OCI-M1 (cell line): ENCODE measurements around the gene GALNT18.

ENCODE experiments used
- DNase-seq: peaks from one replicate; lab custom pipeline; 2025; lab: John Stamatoyannopoulos, UW

GALNT18 gene

DNA sequence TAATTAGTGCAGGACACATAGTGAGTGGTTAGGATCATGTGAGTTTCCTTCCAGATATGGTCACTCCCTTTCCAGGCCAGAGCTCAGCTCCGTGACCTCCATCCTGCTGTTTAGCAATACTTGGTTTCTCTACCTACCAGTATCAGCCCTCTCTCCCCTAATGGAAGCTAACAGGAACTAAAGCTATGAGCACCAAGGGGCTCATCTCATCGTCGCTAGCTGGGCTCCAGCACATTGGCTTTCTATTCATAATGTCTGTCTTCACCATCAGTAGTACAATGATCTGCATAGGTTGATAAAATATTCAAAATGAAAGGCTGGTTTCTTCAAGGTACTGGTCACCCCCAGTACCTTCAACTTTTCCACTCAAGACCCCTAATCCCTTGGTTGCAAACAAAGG lies 2.4 kb upstream of the GALNT18 start:
- no peak for DNase-seq

- DNase-seq: no peak
Measured at GRCh38 chr11:11622772-11623171, 967 bp upstream of the GALNT18 start.

DNA sequence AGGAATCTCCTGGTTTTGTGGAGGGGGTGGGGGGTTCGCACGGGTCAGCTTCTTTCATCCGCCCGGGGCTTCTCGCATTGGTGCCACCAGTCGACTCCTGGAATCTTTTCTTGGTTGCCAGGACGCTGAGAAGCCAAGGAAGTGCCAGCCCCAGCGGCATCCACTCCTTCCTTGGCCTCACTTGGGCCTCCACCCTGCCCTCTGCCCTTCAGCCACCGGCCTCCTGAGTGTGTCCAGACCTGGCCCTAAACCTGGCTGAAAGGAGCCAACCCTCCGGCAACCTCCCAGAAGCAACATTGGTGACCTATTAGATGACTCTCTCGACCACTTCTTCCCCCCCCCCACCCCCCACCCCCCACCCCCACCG lies 518 bp upstream of the GALNT18 start:
- no peak for DNase-seq

DNA sequence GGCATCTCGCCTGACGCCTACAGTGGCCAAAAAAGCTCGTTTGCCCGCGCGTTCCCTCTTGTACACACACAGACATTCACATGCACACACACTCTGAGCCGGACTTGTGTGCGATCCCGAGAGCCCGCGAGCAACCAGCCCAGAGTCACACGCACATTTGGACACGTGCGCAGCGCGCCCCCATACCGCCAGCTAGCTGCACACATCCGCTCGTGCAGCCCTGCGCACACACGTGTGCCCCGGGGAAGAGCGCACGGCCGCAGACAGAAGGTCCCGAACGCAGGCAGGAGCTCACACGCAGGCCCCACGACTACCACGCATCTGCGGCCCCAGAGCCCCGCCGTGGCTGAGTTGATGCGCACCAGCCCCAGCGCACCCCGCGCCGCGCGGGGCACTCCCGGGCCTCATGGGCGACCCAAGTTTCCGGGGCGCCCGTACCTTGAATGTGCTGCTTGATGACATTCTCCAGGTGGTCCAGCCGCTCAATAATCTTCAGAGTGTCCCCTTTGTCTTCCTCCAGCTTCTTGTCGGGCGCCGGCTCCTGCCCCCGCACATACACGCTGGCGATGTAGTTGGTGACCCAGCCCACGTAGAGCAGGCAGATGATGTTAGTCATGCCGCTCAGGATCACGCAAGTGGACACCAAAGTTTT lies 758 bp downstream of the GALNT18 start:
- DNase-seq: no peak

GRCh38 chr11:11620173-11620920 lies 1.5 kb downstream of the GALNT18 start:
- DNase-seq: no peak

DNA sequence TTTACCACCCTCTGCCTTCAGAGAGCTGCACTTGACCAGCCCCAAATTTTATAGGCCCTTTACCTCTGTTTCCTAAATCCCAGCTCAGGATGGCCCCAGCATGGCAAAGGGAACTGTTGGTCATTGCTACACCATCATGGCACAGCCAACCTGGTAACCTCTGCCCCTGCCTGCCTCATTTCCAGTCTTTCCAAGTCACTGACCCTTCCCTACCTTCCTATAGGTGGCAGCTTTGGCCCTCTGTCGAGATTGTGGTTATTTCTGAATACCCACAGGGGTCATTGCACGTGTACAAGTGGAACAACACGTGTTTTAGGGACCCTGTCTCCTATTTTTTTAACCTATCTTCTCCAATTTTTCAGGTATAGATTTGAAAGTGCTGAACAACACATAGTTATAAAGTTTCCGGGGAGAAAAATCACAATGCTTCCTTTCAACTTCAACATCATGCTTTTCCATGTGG lies 2.8 kb downstream of the GALNT18 start:
- DNase-seq: no peak

DNA sequence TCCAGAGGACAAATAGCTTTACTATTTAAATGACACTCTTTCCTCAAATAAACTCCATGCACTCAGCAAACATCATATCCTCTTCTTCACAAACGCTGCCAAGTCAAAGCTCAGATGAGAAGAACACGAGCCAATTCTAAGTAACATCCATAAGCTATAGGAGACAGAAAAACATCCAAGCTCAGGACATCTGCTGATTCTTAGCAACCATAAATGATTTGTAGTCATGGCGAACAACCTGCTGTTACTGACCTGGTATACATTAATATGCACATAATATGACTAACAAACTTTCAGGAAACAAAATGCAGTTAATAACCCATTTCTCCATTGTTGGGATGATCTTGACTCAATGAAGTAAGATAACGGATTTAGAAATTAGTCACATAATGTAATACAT lies 6.7 kb downstream of the GALNT18 start:
- DNase-seq: no peak

DNA sequence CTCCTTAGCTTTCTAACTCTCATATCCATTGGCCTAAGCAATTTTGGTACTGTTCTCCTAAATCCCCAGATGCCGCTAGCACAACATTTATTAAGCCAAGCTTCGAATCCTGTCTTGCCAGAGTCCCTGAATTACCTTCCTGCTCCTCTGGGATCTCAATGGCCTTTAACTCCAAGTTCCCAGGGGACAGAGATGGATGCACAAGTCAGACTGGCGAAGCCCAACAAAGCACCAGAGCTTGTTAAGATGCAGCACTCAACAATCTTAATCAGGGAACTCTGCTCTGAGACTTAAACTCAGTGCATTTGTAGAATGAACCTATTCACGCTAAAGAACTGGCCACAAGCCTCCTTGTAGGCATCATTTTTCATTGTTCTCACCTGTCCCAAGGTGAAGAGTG lies 9.4 kb downstream of the GALNT18 start:
- DNase-seq: no peak

DNA sequence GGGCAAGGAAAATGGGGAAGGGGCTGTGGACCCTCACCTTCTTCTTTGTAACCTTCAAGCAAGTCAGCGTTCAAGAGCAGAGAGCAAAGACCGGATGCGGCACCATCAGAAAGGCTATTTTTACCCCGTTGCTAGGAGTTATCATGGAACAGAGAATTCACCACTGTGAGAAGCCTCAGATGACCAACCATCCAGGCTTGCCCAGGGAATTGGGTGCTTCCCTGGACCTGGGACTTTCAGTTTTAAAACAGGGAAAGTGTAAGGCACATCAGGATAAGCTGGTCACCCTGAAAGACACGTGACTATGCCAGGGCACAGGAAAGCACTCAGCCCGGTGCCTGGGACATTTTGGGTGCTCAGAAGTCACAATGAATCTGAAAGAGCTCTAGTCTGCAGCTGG lies 10.4 kb downstream of the GALNT18 start:
- DNase-seq: no peak

DNA sequence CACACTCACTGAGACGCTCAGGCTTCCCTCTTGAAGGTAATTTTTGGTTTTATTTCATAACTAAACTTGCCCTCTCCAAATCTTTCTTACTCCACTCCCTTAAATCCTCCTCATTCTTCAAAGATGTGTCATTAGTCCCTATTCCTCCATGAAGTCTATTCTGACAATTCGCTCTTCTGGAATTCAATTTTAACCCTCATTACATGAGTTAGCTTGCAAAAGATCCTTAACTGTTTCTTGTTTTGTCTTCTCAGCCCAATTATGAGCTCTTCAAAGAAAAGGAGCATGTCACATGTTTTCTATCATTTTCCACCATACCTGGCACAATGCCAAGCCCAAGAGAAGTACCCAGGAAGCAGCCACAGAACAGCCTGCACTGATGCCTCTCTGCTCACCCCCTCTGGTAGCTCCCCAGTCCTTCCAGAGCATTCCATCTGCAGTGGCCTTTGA lies 13.0 kb downstream of the GALNT18 start:
- no peak for DNase-seq

GRCh38 chr11:11607772-11608171 lies 14.0 kb downstream of the GALNT18 start:
- no peak for DNase-seq

DNA sequence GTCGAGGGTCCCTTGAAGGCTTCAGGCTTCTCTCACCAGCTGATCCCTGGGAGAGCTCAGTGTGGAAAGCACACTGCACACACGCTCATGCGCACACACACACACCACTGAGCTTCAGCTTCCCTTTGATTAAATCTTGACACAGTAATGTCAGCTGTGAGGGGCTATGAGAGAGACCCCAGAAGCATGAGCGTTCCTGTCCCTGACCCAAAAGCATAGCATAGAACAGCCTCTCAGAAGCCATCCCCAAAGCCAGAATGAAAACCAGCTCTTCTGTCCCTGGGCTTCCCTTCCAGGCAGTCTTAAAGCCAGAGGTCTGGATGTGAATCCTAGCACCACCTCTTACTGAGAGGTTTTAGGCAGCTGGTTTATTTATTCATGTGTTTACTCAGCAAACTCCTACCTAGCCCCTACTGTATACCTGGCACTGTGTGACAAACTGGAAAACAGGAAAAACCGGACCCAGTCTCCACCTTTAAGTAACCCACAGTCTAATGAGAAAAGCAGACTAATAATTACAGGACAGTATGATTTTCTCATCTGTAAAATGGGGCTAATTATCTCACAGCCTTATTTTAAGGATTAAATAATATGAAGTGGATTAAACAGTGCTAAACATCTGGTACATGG lies 15.9 kb downstream of the GALNT18 start:
- no peak for DNase-seq

GRCh38 chr11:11605181-11605580 lies 16.6 kb downstream of the GALNT18 start:
- DNase-seq: no peak

DNA sequence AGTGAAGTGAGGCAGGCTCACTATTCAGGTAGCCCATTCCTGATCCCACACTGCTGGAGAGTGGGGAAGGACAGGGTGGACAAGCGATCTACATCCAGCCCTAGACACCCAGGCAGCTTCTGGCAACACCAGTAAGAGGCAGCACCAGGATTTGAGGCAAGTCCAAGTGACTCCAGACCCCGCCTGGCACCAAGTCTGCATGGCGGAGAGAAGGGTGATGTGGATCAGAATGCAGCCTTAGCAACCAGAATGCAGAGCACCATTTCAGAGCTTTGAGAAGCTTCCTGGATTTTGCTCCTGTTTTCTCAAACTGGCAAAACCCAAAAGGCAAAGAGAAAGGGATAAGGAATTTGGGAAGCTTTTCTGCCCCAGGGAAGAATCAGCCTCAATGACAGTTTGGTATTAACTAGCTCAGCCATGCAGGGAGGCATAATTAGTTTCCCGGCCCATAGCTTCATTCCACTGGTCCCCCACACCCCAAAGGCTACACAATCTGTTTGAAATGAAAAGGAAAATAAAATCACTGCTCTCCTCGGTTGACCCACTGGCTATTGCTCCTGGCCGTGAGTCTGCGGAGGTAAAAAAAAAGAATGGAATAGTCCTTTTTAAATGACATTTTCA lies 17.3 kb downstream of the GALNT18 start:
- DNase-seq: no peak

- DNase-seq: no peak
Measured at GRCh38 chr11:11602011-11602410, 19.8 kb downstream of the GALNT18 start.

DNA sequence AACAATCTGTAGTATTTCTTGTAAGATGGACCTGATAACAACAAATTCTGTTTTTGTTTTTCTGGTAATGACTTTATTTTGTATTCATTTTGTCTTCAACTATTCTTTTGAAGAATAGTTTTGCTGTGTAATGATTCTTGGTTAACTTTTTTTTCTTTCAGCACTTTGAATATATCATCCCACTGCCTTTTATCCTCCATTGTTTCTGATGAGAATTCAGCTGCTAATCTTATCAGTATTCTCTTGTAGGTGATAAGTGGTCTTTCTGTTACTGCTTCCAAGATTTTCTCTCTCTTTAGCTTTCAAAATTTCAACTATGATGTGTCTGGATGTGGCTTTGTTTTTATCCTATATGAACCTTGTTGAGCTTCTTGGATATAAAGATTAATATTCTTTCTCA lies 21.5 kb downstream of the GALNT18 start:
- DNase-seq: no peak

DNA sequence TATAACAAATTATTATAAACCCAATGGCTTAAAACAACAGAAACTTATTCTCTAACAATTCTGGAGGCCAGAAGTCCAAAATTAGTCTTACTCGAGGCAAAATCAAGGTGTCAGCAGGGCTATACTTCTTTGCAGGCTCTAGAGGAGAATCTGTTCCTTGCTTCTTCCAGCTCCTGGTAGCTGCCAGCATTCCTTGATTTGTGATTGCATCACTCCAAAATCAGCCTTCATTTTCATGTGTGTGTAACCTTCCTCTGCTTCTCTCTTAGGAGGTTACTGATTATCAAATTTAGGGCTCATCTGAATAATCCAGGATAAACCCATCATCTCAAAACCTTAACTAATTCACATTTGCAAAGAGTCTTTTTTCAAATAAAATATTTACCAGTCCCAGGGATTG lies 23.6 kb downstream of the GALNT18 start:
- DNase-seq: no peak

DNA sequence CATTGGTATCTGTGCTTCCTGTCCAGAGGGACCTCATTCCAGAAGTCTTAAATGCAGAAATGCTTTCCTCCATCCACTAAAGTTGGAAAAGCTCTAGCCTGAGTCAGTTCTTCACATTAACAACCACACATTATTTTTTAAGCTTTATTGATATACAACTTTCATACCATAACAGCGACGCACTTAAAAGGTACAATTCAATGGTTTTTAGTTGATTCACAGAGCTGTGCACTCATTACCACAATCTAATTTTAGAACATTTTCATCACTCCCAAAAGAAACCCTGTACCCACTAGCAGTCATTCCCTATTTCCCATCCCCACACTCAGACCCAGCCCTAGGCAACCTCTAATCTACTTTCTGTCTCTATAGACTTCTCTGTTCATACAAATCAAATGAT lies 27.6 kb downstream of the GALNT18 start:
- DNase-seq: no peak

GRCh38 chr11:11592146-11592684 lies 29.6 kb downstream of the GALNT18 start:
- DNase-seq: no peak

DNA sequence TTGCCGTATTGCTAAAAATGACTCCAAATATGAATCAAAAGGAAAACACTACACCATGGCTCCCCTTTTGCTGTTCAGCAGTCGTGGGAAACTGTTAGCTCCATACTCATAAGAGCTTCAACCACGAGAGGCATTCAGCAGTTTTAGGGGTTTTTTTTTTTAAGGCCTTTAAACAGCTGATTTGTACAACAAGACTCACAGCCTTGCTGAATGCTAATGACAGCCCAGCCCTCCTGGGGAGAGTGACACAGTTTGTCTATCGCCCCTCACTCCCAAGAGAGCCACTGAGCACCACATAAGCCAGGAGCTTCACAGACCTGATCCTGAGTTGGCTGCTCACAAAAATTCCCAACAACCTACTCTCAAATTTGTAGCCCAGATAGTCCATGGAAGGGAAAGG lies 32.4 kb downstream of the GALNT18 start:
- DNase-seq: no peak

- DNase-seq: no peak
Measured at GRCh38 chr11:11588891-11589290, 32.9 kb downstream of the GALNT18 start.

- DNase-seq: no peak
Measured at GRCh38 chr11:11588243-11588642, 33.6 kb downstream of the GALNT18 start.

GRCh38 chr11:11587122-11587521 lies 34.7 kb downstream of the GALNT18 start:
- DNase-seq: no peak
